HepG2 (cell line): ENCODE data around the gene LAMB4. TPM values are rescaled to one million over a fixed set of nuclear protein-coding genes. Genes with fewer than 3 reads are reported as not detected.

Experiments
- ATAC-seq: fragments of 200-7000 bp; cut with Tn5 transposase; 3 replicates; pipeline ENCODE4 v1.9.1; 2020; ENCODE audit warnings: mild to moderate bottlenecking, moderate library complexity
- BruUV-seq: library from RNA; stranded (reverse); fragments of 400-500 nt; replicated peaks from 2 replicates; lab custom pipeline; 2021; lab: Mats Ljungman, UMichigan
- CTCF ChIA-PET: fragments of 300-600 bp; formaldehyde crosslinking; extraction: SDS; loops from one replicate; lab custom pipeline; 2021; ENCODE audit warnings: low total read pairs, inconsistent platforms, low intra/inter-chr PET ratio; lab: Yijun Ruan, JAX
- POLR2A ChIA-PET: fragments of 350-600 bp; sonication (Branson Sonifier 250); formaldehyde crosslinking; loops from one replicate; lab custom pipeline; 2020; ENCODE audit warnings: antibody characterized with exemption, inconsistent platforms; lab: Yijun Ruan, JAX
- DNase-seq: peaks from one replicate; pipeline ENCODE4 v3.0.0-alpha.2; 2015; ENCODE audit warnings: low spot score
- FAIRE-seq: peaks from 3 replicates; lab custom pipeline; 2011; peaks lifted over from hg19 to GRCh38; lab: Jason Lieb, UNC
- H2AFZ ChIP-seq: one replicate; pipeline ENCODE4 v1.6.1; 2011; ENCODE audit warnings: low read length, inconsistent platforms
- H3K27ac ChIP-seq: fragments of 300-600 bp; 3 replicates; pipeline ENCODE4 v1.8.0; 2011; ENCODE audit warnings: mixed run types, mild to moderate bottlenecking, mixed read lengths, low read length, inconsistent platforms; ENCODE audit not compliant: insufficient read depth; ENCODE audit errors: extremely low read length
- H3K27me3 ChIP-seq, 2 experiments: fragments of 200-600 bp in 1 of 2; 2 replicates in 1 of 2; 3 replicates in 1 of 2; pipeline versions ENCODE4 v1.6.0 to v1.8.0; 2011; ENCODE audit warnings: low read length in 2 of 2, mild to moderate bottlenecking in 2 of 2, moderate library complexity in 2 of 2, inconsistent platforms in 1 of 2; ENCODE audit not compliant: insufficient read depth in 2 of 2, control insufficient read depth in 1 of 2
- H3K36me3 ChIP-seq, 2 experiments: fragments of 200-600 bp in 1 of 2; replicated peaks in 1 of 2; 2 replicates in 1 of 2; 3 replicates in 1 of 2; pipeline versions ENCODE4 v1.5.1 to v1.8.0; 2011; ENCODE audit warnings: low read length in 2 of 2, inconsistent platforms in 1 of 2; ENCODE audit not compliant: insufficient read depth in 2 of 2, control insufficient read depth in 1 of 2
- H3K4me1 ChIP-seq: 2 replicates; pipeline ENCODE4 v1.5.1; 2012; ENCODE audit warnings: low read length, inconsistent platforms; ENCODE audit not compliant: insufficient read depth
- H3K4me2 ChIP-seq: 2 replicates; pipeline ENCODE4 v1.6.0; 2011; ENCODE audit warnings: low read depth, low read length, inconsistent platforms
- H3K4me3 ChIP-seq, 3 experiments: fragments of 200-600 bp in 1 of 3; sonication (generic), shearing (Covaris generic) in 1 of 3; replicated peaks in 1 of 3; 2 replicates each; pipeline ENCODE4 v1.5.1; 2011 to 2016; ENCODE audit warnings: low read length in 3 of 3, inconsistent platforms in 2 of 3, low read depth in 2 of 3, mild to moderate bottlenecking in 2 of 3, control low read depth in 1 of 3, mixed read lengths in 1 of 3; ENCODE audit not compliant: insufficient read depth in 1 of 3
- H3K79me2 ChIP-seq: one replicate; pipeline ENCODE4 v1.6.1; 2011; ENCODE audit warnings: low read length, inconsistent platforms; ENCODE audit not compliant: insufficient read depth
- H3K9ac ChIP-seq: 2 replicates; pipeline ENCODE4 v1.6.0; 2011; ENCODE audit warnings: mild to moderate bottlenecking, low read depth, low read length, inconsistent platforms; ENCODE audit not compliant: insufficient read depth
- H3K9me3 ChIP-seq: 2 replicates; pipeline ENCODE4 v1.5.1; 2012; ENCODE audit warnings: mild to moderate bottlenecking, low read length
- H4K20me1 ChIP-seq: 2 replicates; pipeline ENCODE4 v1.6.0; 2011; ENCODE audit warnings: inconsistent platforms, mild to moderate bottlenecking, low read length, moderate library complexity; ENCODE audit not compliant: insufficient read depth
- CBX1 ChIP-seq: IDR thresholded peaks from one replicate; pipeline ENCODE4 v1.6.1; 2016; ENCODE audit warnings: antibody characterized with exemption, low read depth
- JUNB ChIP-seq: sonication (generic); formaldehyde crosslinking; IDR thresholded peaks from 2 replicates; pipeline ENCODE4 v1.8.0; 2022; ENCODE audit warnings: missing genetic modification reagents, mild to moderate bottlenecking, borderline replicate concordance
- KDM1A ChIP-seq: IDR thresholded peaks from 2 replicates; pipeline ENCODE4 v1.6.1; 2016; ENCODE audit warnings: missing compliant biosample characterization
- REL ChIP-seq: sonication (generic); formaldehyde crosslinking; conservative IDR thresholded peaks from 2 replicates; pipeline ENCODE4 v1.8.0; 2022; ENCODE audit warnings: mild to moderate bottlenecking, missing genetic modification reagents, moderate library complexity
- STAG1 ChIP-seq: sonication (generic); formaldehyde crosslinking; IDR thresholded peaks from 2 replicates; pipeline ENCODE4 v1.4.0; 2020; ENCODE audit warnings: missing genetic modification reagents
- ZNF558 ChIP-seq: sonication (generic); formaldehyde crosslinking; IDR thresholded peaks from 2 replicates; pipeline ENCODE4 v1.9.0; 2022; ENCODE audit warnings: mild to moderate bottlenecking, missing genetic modification reagents, borderline replicate concordance
- ZNF619 ChIP-seq: sonication (generic); formaldehyde crosslinking; IDR thresholded peaks from 2 replicates; pipeline ENCODE4 v1.4.0; 2020; ENCODE audit warnings: mild to moderate bottlenecking, missing genetic modification reagents
- WGBS: methylation state at CpG from one replicate; pipeline ENCODE4 v1.1.6; 2017; ENCODE audit warnings: low lambda C conversion rate; 5-methylcytosine and 5-hydroxymethylcytosine counted together
- in situ Hi-C: cut with HindIII; loops from 2 replicates; pipeline ENCODE4 v1.10.0; 2017; ENCODE audit warnings: low pct_unique_long_range_greater_than_20kb; ENCODE audit not compliant: extremely low pct_ligation_motif_present
- intact Hi-C: fragments of 100-400 bp; cut with micrococcal nuclease; formaldehyde crosslinking; loops from one replicate; pipeline ENCODE4 v1.10.0; 2022; ENCODE audit not compliant: unreplicated experiment
- polyA plus RNA-seq, 8 experiments: library from polyadenylated mRNA; depleted of rRNA in 3 of 8; stranded (reverse) in 7 of 8; unstranded in 1 of 8; fragments of >200 nt; fragmentation: Illumina TruSeq in 4 of 8; extraction: Trizol in 4 of 8; gene quantifications; 2 replicates each; pipeline versions ENCODE4 v1.2.1 to v1.2.3, GENCODE V29; 2011 to 2016; ENCODE audit warnings: low read depth in 4 of 8, missing spikeins in 1 of 8, mixed read lengths in 1 of 8; ENCODE audit not compliant: insufficient read depth in 1 of 8
- total RNA-seq, 5 experiments: library from RNA; depleted of rRNA; stranded (reverse); fragments of >200 nt; fragmentation: Illumina TruSeq; extraction: Trizol; gene quantifications; 2 replicates each; pipeline ENCODE4 v1.2.3, GENCODE V29; 2016; ENCODE audit warnings: low read depth in 1 of 5
- TF ChIP-seq, protein P1 (sequence below): sonication (generic); formaldehyde crosslinking; IDR thresholded peaks from 2 replicates; pipeline ENCODE4 v1.4.0; 2020; ENCODE audit warnings: low read depth, mild to moderate bottlenecking, missing genetic modification reagents
- TF ChIP-seq, protein P2 (sequence below): sonication (generic); formaldehyde crosslinking; IDR thresholded peaks from 2 replicates; pipeline ENCODE4 v1.5.0; 2020; ENCODE audit warnings: missing genetic modification reagents
- TF ChIP-seq, protein P3 (sequence below): sonication (generic); formaldehyde crosslinking; IDR thresholded peaks from 2 replicates; pipeline ENCODE4 v1.4.0; 2020; ENCODE audit warnings: low read depth, mild to moderate bottlenecking, missing genetic modification reagents
- TF ChIP-seq, protein P4 (sequence below): conservative IDR thresholded peaks from 2 replicates; pipeline ENCODE4 v1.6.1; 2018; ENCODE audit warnings: missing genetic modification reagents

LAMB4 gene
- total and polyA plus RNA-seq, 2 of the 13 experiments (the other 11 are each of a cell fraction or from before 2014, with no cell fraction given): 0.05 TPM; not detected in 1

DNA sequence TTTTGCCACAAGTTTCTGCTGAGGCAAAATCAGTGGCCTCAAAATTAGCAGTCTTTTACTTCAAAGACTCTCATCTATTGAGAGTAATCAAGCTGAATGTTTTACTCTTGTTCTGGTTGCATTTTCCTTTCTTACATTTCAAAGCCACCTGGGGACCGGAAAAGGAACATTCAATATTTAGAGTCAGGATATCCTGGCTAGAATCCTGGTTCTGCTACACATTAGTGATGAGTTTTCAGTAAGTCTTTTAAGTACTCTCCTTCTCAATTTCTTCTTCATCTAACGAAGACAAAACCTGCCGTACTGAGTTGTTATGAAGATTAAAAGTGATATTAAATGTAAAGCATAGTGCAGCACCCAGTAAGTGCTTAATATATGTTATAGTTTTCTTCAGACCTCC lies 52.5 kb downstream of the LAMB4 start:
- ChIA-PET POLR2A (no interaction called here), CTCF (no interaction called here)
- H3K79me2 ChIP-seq: no peaks in the 10 kb centered on the region
- peaks cover 30% of the 10 kb centered on the region for H3K4me1 ChIP-seq
- H2AFZ ChIP-seq: no peak overlapping the region
- in situ Hi-C loops (no loop called here), intact Hi-C loops (no loop called here)
- H3K27ac ChIP-seq: no peak overlapping the region
- no peaks in the 10 kb centered on the region for H4K20me1 ChIP-seq
- no peak overlapping the region for H3K9ac ChIP-seq
- no TSS peak for BruUV-seq
- H3K4me2 ChIP-seq: no peak overlapping the region
- H3K36me3 ChIP-seq: no peaks in the 10 kb centered on the region
- no peak overlapping the region for H3K4me3 ChIP-seq
- 75% methylated on average over 3 of the region's 3 CpGs for WGBS
- H3K27me3 ChIP-seq: no peaks in the 10 kb centered on the region; a peak in 1 of 5 replicates
- no peaks in the 10 kb centered on the region for H3K9me3 ChIP-seq
- ATAC-seq (no peak), DNase-seq (no peak), FAIRE-seq (no peak)
- TF ChIP-seq ZNF558 (CRISPR knock-in tag): no peak
- TF ChIP-seq REL (CRISPR knock-in tag): no peak
- TF ChIP-seq, protein P1, sequence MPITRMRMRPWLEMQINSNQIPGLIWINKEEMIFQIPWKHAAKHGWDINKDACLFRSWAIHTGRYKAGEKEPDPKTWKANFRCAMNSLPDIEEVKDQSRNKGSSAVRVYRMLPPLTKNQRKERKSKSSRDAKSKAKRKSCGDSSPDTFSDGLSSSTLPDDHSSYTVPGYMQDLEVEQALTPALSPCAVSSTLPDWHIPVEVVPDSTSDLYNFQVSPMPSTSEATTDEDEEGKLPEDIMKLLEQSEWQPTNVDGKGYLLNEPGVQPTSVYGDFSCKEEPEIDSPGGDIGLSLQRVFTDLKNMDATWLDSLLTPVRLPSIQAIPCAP (CRISPR knock-in tag): no peak
- TF ChIP-seq, protein P2, sequence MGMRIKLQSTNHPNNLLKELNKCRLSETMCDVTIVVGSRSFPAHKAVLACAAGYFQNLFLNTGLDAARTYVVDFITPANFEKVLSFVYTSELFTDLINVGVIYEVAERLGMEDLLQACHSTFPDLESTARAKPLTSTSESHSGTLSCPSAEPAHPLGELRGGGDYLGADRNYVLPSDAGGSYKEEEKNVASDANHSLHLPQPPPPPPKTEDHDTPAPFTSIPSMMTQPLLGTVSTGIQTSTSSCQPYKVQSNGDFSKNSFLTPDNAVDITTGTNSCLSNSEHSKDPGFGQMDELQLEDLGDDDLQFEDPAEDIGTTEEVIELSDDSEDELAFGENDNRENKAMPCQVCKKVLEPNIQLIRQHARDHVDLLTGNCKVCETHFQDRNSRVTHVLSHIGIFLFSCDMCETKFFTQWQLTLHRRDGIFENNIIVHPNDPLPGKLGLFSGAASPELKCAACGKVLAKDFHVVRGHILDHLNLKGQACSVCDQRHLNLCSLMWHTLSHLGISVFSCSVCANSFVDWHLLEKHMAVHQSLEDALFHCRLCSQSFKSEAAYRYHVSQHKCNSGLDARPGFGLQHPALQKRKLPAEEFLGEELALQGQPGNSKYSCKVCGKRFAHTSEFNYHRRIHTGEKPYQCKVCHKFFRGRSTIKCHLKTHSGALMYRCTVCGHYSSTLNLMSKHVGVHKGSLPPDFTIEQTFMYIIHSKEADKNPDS (CRISPR knock-in tag): no peak
- no peak for TF ChIP-seq CBX1
- TF ChIP-seq, protein P3, sequence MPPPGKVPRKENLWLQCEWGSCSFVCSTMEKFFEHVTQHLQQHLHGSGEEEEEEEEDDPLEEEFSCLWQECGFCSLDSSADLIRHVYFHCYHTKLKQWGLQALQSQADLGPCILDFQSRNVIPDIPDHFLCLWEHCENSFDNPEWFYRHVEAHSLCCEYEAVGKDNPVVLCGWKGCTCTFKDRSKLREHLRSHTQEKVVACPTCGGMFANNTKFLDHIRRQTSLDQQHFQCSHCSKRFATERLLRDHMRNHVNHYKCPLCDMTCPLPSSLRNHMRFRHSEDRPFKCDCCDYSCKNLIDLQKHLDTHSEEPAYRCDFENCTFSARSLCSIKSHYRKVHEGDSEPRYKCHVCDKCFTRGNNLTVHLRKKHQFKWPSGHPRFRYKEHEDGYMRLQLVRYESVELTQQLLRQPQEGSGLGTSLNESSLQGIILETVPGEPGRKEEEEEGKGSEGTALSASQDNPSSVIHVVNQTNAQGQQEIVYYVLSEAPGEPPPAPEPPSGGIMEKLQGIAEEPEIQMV (CRISPR knock-in tag): no peak
- no peak for TF ChIP-seq KDM1A
- TF ChIP-seq, protein P4, sequence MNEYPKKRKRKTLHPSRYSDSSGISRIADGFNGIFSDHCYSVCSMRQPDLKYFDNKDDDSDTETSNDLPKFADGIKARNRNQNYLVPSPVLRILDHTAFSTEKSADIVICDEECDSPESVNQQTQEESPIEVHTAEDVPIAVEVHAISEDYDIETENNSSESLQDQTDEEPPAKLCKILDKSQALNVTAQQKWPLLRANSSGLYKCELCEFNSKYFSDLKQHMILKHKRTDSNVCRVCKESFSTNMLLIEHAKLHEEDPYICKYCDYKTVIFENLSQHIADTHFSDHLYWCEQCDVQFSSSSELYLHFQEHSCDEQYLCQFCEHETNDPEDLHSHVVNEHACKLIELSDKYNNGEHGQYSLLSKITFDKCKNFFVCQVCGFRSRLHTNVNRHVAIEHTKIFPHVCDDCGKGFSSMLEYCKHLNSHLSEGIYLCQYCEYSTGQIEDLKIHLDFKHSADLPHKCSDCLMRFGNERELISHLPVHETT: no peak
- no peak for TF ChIP-seq JUNB (CRISPR knock-in tag)
- no peak for TF ChIP-seq ZNF619 (CRISPR knock-in tag)
- no peak for TF ChIP-seq STAG1
